WTC11 (cell line): ENCODE measurements around the gene KRTAP4-9. TPM values are rescaled to one million over a fixed set of nuclear protein-coding genes. Genes with fewer than 3 reads are reported as not detected.

Experiments used
- ATAC-seq: fragments of 200-7000 bp; cut with Tn5 transposase; 2 replicates; pipeline ENCODE4 v1.10.0; 2021; ENCODE audit warnings: mild to moderate bottlenecking, moderate library complexity
- CTCF ChIA-PET: fragments of 300-600 bp; sonication (Branson Sonifier 250); formaldehyde crosslinking; loops from one replicate; lab custom pipeline; 2021; ENCODE audit warnings: antibody characterized with exemption; lab: Charles Lee
- POLR2A ChIA-PET: fragments of 350-600 bp; sonication (Branson Sonifier 250); formaldehyde crosslinking; loops from one replicate; lab custom pipeline; 2021; ENCODE audit warnings: antibody characterized with exemption; lab: Charles Lee
- DNase-seq: peaks from one replicate; pipeline ENCODE4 v3.0.0; 2021; ENCODE audit warnings: low spot score
- H3K27ac Mint-ChIP-seq: 2 replicates; pipeline ENCODE4 v1.8.0; 2021; ENCODE audit warnings: mixed read lengths
- H3K27me3 Mint-ChIP-seq: 2 replicates; pipeline ENCODE4 v1.8.0; 2021; ENCODE audit warnings: low read depth, mild to moderate bottlenecking, moderate library complexity, mixed read lengths
- H3K36me3 Mint-ChIP-seq: 2 replicates; pipeline ENCODE4 v1.8.0; 2021; ENCODE audit warnings: mixed read lengths
- H3K4me1 Mint-ChIP-seq: 2 replicates; pipeline ENCODE4 v1.8.0; 2022; ENCODE audit warnings: mixed read lengths
- H3K4me3 Mint-ChIP-seq: 2 replicates; pipeline ENCODE4 v1.8.0; 2021; ENCODE audit warnings: mild to moderate bottlenecking, moderate library complexity, mixed read lengths
- H3K9me3 Mint-ChIP-seq: 2 replicates; pipeline ENCODE4 v1.8.0; 2021; ENCODE audit warnings: mixed read lengths
- AFF4 ChIP-seq: sonication (generic); formaldehyde crosslinking; IDR thresholded peaks from 2 replicates; pipeline ENCODE4 v1.8.1; 2023; ENCODE audit warnings: mild to moderate bottlenecking, missing genetic modification reagents, borderline replicate concordance
- ARID4B ChIP-seq: sonication (generic); formaldehyde crosslinking; IDR thresholded peaks from 2 replicates; pipeline ENCODE4 v1.8.0; 2023; ENCODE audit warnings: missing genetic modification reagents, mild to moderate bottlenecking, borderline replicate concordance
- CREM ChIP-seq: sonication (generic); formaldehyde crosslinking; IDR thresholded peaks from 2 replicates; pipeline ENCODE4 v1.8.1; 2022; ENCODE audit warnings: mild to moderate bottlenecking, missing genetic modification reagents, moderate library complexity
- ERG ChIP-seq: fragments of 250-450 bp; sonication (Bioruptor Pico); IDR thresholded peaks from 2 replicates; pipeline ENCODE4 v1.8.0; 2021; ENCODE audit warnings: mild to moderate bottlenecking
- ESRRA ChIP-seq: sonication (generic); formaldehyde crosslinking; IDR thresholded peaks from 2 replicates; pipeline ENCODE4 v1.8.1; 2022; ENCODE audit warnings: mild to moderate bottlenecking, missing genetic modification reagents, borderline replicate concordance
- GTF2I ChIP-seq: fragments of 250-450 bp; sonication (Bioruptor Pico); conservative IDR thresholded peaks from 2 replicates; pipeline ENCODE4 v1.4.0; 2021; ENCODE audit warnings: mild to moderate bottlenecking
- IRF1 ChIP-seq: sonication (generic); formaldehyde crosslinking; IDR thresholded peaks from 2 replicates; pipeline ENCODE4 v1.8.0; 2023; ENCODE audit warnings: missing genetic modification reagents
- MXD4 ChIP-seq: fragments of 250-450 bp; sonication (Bioruptor Pico); IDR thresholded peaks from 2 replicates; pipeline ENCODE4 v1.8.0; 2021; ENCODE audit warnings: mild to moderate bottlenecking, moderate library complexity, borderline replicate concordance
- NFATC4 ChIP-seq: fragments of 250-450 bp; sonication (Bioruptor Pico); IDR thresholded peaks from 2 replicates; pipeline ENCODE4 v1.9.0; 2021; ENCODE audit warnings: mild to moderate bottlenecking
- NR2C2 ChIP-seq: sonication (generic); formaldehyde crosslinking; IDR thresholded peaks from 2 replicates; pipeline ENCODE4 v1.8.0; 2022; ENCODE audit warnings: mild to moderate bottlenecking, missing genetic modification reagents
- SMAD4 ChIP-seq: sonication (generic); formaldehyde crosslinking; IDR thresholded peaks from 2 replicates; pipeline ENCODE4 v1.8.0; 2022; ENCODE audit warnings: mild to moderate bottlenecking, missing genetic modification reagents
- SP1 ChIP-seq: sonication (generic); formaldehyde crosslinking; conservative IDR thresholded peaks from 2 replicates; pipeline ENCODE4 v1.8.1; 2022; ENCODE audit warnings: missing genetic modification reagents
- USF1 ChIP-seq: sonication (generic); formaldehyde crosslinking; IDR thresholded peaks from 2 replicates; pipeline ENCODE4 v1.8.0; 2022; ENCODE audit warnings: mild to moderate bottlenecking, missing genetic modification reagents
- USF2 ChIP-seq: sonication (generic); formaldehyde crosslinking; IDR thresholded peaks from 2 replicates; pipeline ENCODE4 v1.8.1; 2023; ENCODE audit warnings: mild to moderate bottlenecking, missing genetic modification reagents, moderate library complexity
- ZNF263 ChIP-seq: sonication (generic); formaldehyde crosslinking; IDR thresholded peaks from 2 replicates; pipeline ENCODE4 v1.8.1; 2022; ENCODE audit warnings: low read depth, mild to moderate bottlenecking, moderate library complexity, missing genetic modification reagents
- ZNF396 ChIP-seq: fragments of 250-450 bp; sonication (Bioruptor Pico); IDR thresholded peaks from 2 replicates; pipeline ENCODE4 v1.8.0; 2021; ENCODE audit warnings: mild to moderate bottlenecking, moderate library complexity, borderline replicate concordance
- ZNF425 ChIP-seq: fragments of 250-450 bp; sonication (Bioruptor Pico); conservative IDR thresholded peaks from 2 replicates; pipeline ENCODE4 v1.9.0; 2021; ENCODE audit warnings: mild to moderate bottlenecking
- total RNA-seq: library from RNA; stranded (reverse); gene quantifications from 3 replicates; pipeline ENCODE4 v1.2.3, GENCODE V29; 2021

KRTAP4-9 gene
- total RNA-seq, 1 experiment from 2014 or later: not detected

- no peak for TF ChIP-seq IRF1
- TF ChIP-seq USF1: no peak
- TF ChIP-seq ARID4B (CRISPR knock-in tag): no peak
- TF ChIP-seq ZNF263 (CRISPR knock-in tag): no peak
- no peak for TF ChIP-seq MXD4 (CRISPR knock-in tag)
- TF ChIP-seq, all 79 proteins: peak for 0
These were observed 37.9 kb upstream of the KRTAP4-9 start (continued) for GRCh38 chr17:41067281-41067680.

GRCh38 chr17:41069031-41069430, 36.2 kb upstream of the KRTAP4-9 start:
- CTCF ChIA-PET: no interaction called here
- peaks cover 4% of the 10 kb centered on the region; the same call in 1 of the 2 replicates for H3K4me1 Mint-ChIP-seq
- no peak overlapping the region for H3K4me3 Mint-ChIP-seq
- no peak overlapping the region for H3K27ac Mint-ChIP-seq
- no peaks in the 10 kb centered on the region for H3K27me3 Mint-ChIP-seq
- no peaks in the 10 kb centered on the region for H3K9me3 Mint-ChIP-seq
- no peaks in the 10 kb centered on the region for H3K36me3 Mint-ChIP-seq
- DNase-seq (no peak), ATAC-seq (no peak)
- POLR2A ChIA-PET: no interaction called here
- TF ChIP-seq SMAD4 (CRISPR knock-in tag) (no peak), GTF2I (CRISPR knock-in tag) (no peak), CREM (CRISPR knock-in tag) (no peak), ESRRA (no peak), NFATC4 (no peak), ARID4B (CRISPR knock-in tag) (no peak), ZNF425 (no peak), SP1 (CRISPR knock-in tag) (no peak), ERG (no peak), ZNF396 (CRISPR knock-in tag) (no peak), AFF4 (CRISPR knock-in tag) (no peak), USF2 (CRISPR knock-in tag) (no peak), NR2C2 (CRISPR knock-in tag) (no peak)
